Activated T-helper 2 cell treated with anti-CD3 and anti-CD28 coated beads, Interferon-gamma antibody, Interleukin-2, Interleukin-4, amounts not matched to agents 10 μg/mL and 5 μg/mL and 100 μg/mL, durations not matched to agents 14 hours and 24 hours and 36 hours (primary cell): ENCODE data around the gene CSNK2A1. TPM values are rescaled to one million over a fixed set of nuclear protein-coding genes. Genes with fewer than 3 reads are reported as not detected.

ENCODE experiments used
- DNase-seq: peaks from one replicate; pipeline ENCODE4 v3.0.0; 2021; ENCODE audit warnings: low spot score
- H3K27ac Mint-ChIP-seq: one replicate; pipeline ENCODE4 v1.8.0; 2021; ENCODE audit warnings: mixed read lengths
- H3K27me3 Mint-ChIP-seq: one replicate; pipeline ENCODE4 v1.8.0; 2021; ENCODE audit warnings: low read depth, mixed read lengths
- H3K36me3 Mint-ChIP-seq: one replicate; pipeline ENCODE4 v1.8.0; 2021; ENCODE audit warnings: low read depth, mixed read lengths
- H3K4me1 Mint-ChIP-seq: one replicate; pipeline ENCODE4 v1.8.0; 2021; ENCODE audit warnings: low read depth, mixed read lengths
- H3K4me3 Mint-ChIP-seq: one replicate; pipeline ENCODE4 v1.8.0; 2021; ENCODE audit warnings: low read depth, mild to moderate bottlenecking, moderate library complexity, mixed read lengths
- H3K9me3 Mint-ChIP-seq: one replicate; pipeline ENCODE4 v1.8.0; 2021; ENCODE audit warnings: mixed read lengths
- intact Hi-C: fragments of 100-400 bp; cut with micrococcal nuclease; formaldehyde crosslinking; loops from one replicate; pipeline ENCODE4 v1.15.1; 2023
- total RNA-seq: library from RNA; stranded (reverse); gene quantifications from 2 replicates; pipeline ENCODE4 v1.2.3, GENCODE V29; 2022

CSNK2A1 gene
- total RNA-seq, 1 donor from 2014 or later = 169 TPM

DNA sequence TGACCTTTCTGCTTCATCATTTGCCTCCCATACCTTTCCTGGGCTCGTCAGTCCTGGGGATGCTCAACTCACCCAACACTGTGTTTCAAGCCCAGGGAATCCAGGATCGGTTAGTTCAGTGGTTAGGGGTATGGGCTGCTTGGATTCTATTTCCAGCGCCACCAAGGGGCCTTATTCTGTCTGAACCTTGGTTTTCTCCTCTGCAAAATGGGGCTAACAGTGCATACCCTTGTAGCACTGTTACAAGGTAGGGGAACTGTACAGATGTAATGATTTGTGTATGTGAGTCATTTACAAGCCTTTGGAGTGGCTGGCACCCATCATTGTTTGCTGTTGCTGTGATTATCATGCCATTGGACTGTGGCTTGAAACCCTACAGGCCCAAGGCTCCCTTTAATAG, 14.5 kb upstream of the CSNK2A1 start:
- DNase-seq = no peak
- H3K4me1 Mint-ChIP-seq = peaks cover 2% of the 10 kb centered on the region
- intact Hi-C loops = no loop called here
- no peak overlapping the region for H3K27ac Mint-ChIP-seq
- peaks cover 25% of the 10 kb centered on the region for H3K27me3 Mint-ChIP-seq
- H3K9me3 Mint-ChIP-seq = no peaks in the 10 kb centered on the region
- H3K36me3 Mint-ChIP-seq = no peaks in the 10 kb centered on the region
- H3K4me3 Mint-ChIP-seq = no peak overlapping the region

DNA sequence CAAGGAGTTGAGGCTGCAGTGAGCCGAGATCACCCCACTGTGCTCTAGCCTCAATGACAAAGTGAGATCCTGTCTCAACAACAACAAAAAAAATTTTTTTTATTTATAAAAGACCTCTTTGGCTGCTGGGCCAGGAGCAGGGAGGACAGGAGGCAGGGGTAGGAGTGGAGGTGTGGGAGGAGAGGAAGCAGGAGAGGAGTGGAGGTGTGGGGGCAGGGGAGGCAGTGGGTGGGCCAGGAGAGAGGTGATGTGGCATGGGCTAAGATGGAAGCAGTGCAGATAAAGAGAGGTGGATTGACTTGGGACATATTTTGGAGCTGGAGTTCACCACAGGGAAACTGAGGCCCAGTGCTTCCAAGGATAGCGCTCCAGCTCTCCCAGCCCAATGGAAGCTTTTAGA, 13.4 kb upstream of the CSNK2A1 start:
- no peak for DNase-seq
- intact Hi-C loops = no loop called here
- Mint-ChIP-seq H3K4me1 (peaks cover 2% of the 10 kb centered on the region), H3K36me3 (no peaks in the 10 kb centered on the region), H3K27me3 (peaks cover 29% of the 10 kb centered on the region), H3K9me3 (no peaks in the 10 kb centered on the region), H3K27ac (no peak overlapping the region), H3K4me3 (no peak overlapping the region)

DNA sequence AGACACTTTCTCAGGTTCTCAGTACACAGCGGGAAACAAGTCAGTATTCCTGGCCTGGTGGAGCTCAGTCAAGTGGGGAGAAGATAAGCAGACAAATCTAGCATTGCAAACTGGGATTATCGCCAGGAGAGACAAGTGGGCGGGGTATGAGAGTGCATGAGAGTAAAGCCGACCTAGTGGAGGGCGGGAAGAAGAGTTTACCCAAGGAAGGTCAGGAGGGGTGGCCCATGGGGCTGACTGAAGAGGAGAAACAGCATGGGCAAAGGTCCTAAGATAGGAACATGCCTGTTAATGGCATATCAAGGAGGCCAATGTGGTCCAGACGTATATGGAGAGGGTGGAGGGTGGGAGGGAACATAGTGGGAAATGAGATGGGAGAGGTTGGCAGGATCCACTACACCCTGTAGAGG, 12.4 kb upstream of the CSNK2A1 start:
- Mint-ChIP-seq H3K4me3 (no peak overlapping the region), H3K4me1 (peaks cover 2% of the 10 kb centered on the region), H3K9me3 (no peaks in the 10 kb centered on the region), H3K27me3 (peaks cover 30% of the 10 kb centered on the region), H3K27ac (no peak overlapping the region), H3K36me3 (no peaks in the 10 kb centered on the region)
- intact Hi-C loops = no loop called here
- DNase-seq = no peak

DNA sequence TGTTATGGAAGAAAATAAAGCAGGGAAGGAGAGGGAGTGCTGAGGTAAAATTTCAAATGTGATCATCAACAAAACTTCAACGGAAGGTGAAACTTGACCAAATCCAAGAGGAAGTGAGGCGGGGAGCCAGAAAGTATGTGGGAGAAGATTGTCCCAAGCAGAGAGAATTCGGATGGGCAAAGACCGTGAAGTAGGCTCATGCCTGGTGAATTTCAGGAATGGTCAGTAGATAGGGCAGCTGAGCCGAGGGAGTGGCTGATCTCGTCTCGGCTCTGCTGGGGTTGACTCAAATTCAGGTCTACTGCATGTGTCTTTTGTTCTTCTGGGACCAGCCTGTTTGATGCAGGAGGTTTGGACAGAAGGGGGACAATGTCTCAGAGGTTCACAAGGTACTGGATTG, 7.0 kb upstream of the CSNK2A1 start:
- peaks cover 2% of the 10 kb centered on the region for H3K4me1 Mint-ChIP-seq
- H3K9me3 Mint-ChIP-seq = no peaks in the 10 kb centered on the region
- H3K27me3 Mint-ChIP-seq = peaks cover 43% of the 10 kb centered on the region

DNA sequence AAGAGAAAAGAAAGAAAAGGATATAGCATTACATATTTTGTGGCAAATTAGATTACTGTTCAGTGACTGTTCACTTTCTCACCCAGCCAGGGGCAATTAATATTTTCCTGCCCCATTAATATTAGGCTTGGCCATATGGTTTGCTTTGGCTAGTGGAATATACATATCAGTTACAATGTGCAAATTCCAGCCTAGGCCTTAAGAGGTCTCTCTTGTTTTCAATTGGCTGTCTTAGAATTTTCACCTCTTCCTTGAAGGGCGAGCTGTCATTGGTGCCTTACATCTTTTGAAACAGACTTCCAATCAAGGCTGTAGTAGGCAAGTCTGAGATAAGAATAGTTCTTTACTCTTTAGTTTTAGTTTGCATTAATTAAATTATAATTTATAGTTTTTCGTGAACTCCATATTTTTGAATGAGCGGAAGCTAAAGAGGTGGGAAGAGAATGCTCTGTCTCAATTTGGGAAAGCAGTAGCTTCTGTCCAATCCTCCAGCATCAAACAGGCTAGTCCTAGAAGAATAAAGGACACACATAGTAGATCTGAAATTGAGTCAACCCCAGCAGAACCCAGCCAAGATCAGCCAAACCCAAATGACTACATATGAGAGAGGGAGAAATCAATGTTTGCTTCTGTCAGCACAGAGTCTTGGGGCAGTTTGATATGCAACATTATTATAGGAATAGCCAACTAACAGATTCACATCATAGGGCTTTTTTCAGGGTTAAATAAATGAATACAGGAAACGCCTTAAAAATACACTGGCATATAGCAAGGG, 6.3 kb upstream of the CSNK2A1 start:
- no peaks in the 10 kb centered on the region for H3K36me3 Mint-ChIP-seq
- H3K27me3 Mint-ChIP-seq = peaks cover 42% of the 10 kb centered on the region
- no peak for DNase-seq
- peaks cover 2% of the 10 kb centered on the region for H3K4me1 Mint-ChIP-seq
- H3K4me3 Mint-ChIP-seq = no peak overlapping the region
- H3K9me3 Mint-ChIP-seq = no peaks in the 10 kb centered on the region
- intact Hi-C loops = no loop called here
- no peak overlapping the region for H3K27ac Mint-ChIP-seq

More for the DNA sequence above, 7.0 kb upstream of the CSNK2A1 start:
- H3K27ac Mint-ChIP-seq = no peak overlapping the region
- no peak overlapping the region for H3K4me3 Mint-ChIP-seq
- intact Hi-C loops = no loop called here
- DNase-seq = no peak
- H3K36me3 Mint-ChIP-seq = no peaks in the 10 kb centered on the region

DNA sequence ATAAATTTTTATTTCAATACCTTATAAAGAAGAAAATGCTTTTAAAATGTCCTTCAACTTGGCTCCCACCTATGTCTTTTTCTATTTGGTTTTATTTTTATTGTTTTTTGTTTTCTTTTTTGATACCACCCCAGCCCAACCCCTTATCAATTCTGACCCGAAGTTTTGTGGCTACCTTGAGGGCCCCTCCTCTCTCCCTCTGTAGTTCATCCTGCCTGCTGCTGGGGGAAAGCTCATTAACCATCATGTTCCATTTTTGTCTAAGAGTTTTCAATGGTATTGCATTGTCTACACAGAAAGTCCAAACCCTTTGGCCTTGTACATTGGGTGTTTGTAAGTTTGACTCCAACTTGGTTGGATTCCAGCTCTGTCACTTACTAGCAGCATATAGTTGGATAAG, 5.3 kb upstream of the CSNK2A1 start:
- H3K4me1 Mint-ChIP-seq = peaks cover 9% of the 10 kb centered on the region
- H3K9me3 Mint-ChIP-seq = peaks cover 4% of the 10 kb centered on the region
- no peak overlapping the region for H3K4me3 Mint-ChIP-seq
- no peak overlapping the region for H3K27ac Mint-ChIP-seq
- H3K27me3 Mint-ChIP-seq = peaks cover 35% of the 10 kb centered on the region
- intact Hi-C loops = no loop called here
- H3K36me3 Mint-ChIP-seq = peaks cover 4% of the 10 kb centered on the region
- no peak for DNase-seq

DNA sequence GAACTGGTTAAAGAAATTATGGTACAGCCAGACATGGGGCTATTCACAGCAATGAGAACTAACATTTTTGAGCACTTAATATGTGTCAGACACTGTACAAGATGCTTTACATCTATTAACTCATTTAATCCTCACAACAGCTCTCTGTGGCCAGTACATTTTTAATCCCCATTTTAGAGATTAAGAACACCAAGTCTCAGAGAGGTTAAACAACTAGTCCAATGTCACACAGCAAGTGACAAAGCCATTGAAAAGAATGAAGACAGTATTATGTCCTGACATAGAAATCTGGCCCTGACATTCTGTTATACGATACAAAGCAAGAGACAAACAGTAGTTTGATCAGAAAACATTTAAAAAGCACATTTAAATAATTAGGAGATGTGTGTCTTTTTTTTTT, 3.8 kb upstream of the CSNK2A1 start:
- peaks cover 30% of the 10 kb centered on the region for H3K27me3 Mint-ChIP-seq
- peaks cover 14% of the 10 kb centered on the region for H3K4me1 Mint-ChIP-seq
- no peak overlapping the region for H3K4me3 Mint-ChIP-seq
- H3K9me3 Mint-ChIP-seq = peaks cover 4% of the 10 kb centered on the region
- DNase-seq = no peak
- H3K27ac Mint-ChIP-seq = no peak overlapping the region
- intact Hi-C loops = no loop called here
- H3K36me3 Mint-ChIP-seq = peaks cover 10% of the 10 kb centered on the region

DNA sequence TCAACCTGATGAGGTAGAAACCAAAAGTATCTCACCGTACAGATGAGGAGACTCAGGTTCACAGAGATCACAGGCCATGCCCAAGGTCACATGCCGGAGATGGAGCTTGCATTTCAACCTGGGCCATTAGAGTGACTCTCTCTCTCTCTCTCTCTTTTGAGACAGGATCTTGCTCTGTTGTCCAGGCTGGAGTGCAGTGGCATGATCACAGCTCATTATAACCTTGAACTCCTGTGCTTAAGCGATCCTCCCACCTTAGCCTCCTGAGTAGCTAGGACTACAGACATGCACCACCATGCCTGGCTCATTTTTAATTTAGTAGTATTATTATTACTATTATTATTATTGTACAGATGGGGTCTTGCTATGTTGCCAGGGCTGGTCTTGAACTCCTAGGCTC, 2.8 kb upstream of the CSNK2A1 start:
- peaks cover 17% of the 10 kb centered on the region for H3K36me3 Mint-ChIP-seq
- H3K4me3 Mint-ChIP-seq = no peak overlapping the region
- no peak for DNase-seq
- peaks cover 21% of the 10 kb centered on the region for H3K4me1 Mint-ChIP-seq
- peaks cover 4% of the 10 kb centered on the region for H3K9me3 Mint-ChIP-seq
- peaks cover 27% of the 10 kb centered on the region for H3K27me3 Mint-ChIP-seq
- intact Hi-C loops = no loop called here
- no peak overlapping the region for H3K27ac Mint-ChIP-seq

DNA sequence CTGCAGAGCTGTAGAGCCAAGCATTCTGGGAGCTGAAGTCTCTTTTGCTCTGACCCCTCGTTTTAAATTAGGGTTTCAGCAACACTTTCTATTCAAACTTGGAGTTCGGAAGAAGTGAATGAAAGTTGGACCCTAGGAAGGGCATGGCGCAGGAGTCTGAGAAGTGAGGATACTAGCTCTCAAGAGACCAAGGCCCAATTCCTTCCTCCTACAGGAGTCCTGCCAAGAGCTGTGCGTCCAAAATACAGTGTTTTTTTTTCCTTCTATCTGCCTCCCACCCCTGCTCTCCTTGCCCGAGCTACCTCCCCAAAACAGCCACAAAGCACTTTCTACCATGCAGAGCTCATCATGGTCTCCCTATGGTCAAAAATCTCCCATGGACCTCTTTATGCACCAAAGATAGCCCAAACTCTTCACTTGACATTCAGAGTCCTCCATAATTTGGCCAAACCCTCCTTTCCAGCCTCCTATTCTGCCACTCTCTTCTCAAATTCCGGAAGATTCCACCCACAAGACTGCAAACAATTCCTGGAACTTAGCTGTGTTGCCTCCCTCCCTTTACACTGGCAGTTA, 649 bp upstream of the CSNK2A1 start:
- intact Hi-C loops = loop anchor here (5.0 kb wide), 4 partner anchors 108 to 288 kb away; partner anchors contain the start of genes FAM110A, RBCK1, SRXN1 and ZCCHC3
- peaks cover 31% of the 10 kb centered on the region for H3K4me1 Mint-ChIP-seq
- no peak for DNase-seq

DNA sequence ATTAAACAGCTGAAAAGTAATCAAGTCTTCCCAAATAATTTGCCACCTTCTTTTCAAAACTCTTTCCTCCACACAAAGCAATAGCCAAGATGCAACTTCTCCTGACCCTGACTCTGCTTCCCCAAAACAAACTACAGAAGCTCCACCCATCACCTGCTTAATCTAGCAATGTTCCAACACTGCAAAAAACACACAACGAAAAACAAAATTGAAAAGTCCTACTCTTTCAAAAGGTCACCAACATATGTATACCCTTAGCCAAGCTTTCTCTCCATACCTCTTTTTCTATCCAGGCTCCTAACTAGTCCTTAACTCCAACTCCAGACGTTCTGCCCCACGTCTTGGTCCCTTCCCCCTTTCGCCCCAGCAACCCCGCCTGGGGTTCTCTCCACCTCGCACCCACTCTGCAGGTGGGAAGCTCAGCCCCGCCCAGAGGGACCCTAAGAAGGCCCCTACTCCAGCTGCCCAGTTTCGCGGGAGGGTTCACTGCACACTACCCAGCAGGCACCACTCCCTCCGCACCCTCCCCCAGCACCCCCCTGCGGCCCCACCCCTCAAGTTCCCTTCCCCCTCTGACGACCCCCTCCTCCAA, 717 bp downstream of the CSNK2A1 start:
- H3K4me1 Mint-ChIP-seq = peaks cover 41% of the 10 kb centered on the region
- H3K27ac Mint-ChIP-seq = peak overlapping the region; percentile 55
- intact Hi-C loops = loop anchor here (5.0 kb wide), 4 partner anchors 109 to 289 kb away; partner anchors contain the start of genes FAM110A, RBCK1, SRXN1 and ZCCHC3
- no peak for DNase-seq
- H3K9me3 Mint-ChIP-seq = peaks cover 4% of the 10 kb centered on the region
- H3K27me3 Mint-ChIP-seq = peaks cover 11% of the 10 kb centered on the region
- H3K36me3 Mint-ChIP-seq = peaks cover 50% of the 10 kb centered on the region
- H3K4me3 Mint-ChIP-seq = peak overlapping the region; percentile 92

More for the DNA sequence above, 649 bp upstream of the CSNK2A1 start:
- peak overlapping the region; percentile 94 for H3K27ac Mint-ChIP-seq
- peak overlapping the region; percentile 92 for H3K4me3 Mint-ChIP-seq
- H3K36me3 Mint-ChIP-seq = peaks cover 38% of the 10 kb centered on the region
- peaks cover 4% of the 10 kb centered on the region for H3K9me3 Mint-ChIP-seq
- H3K27me3 Mint-ChIP-seq = peaks cover 14% of the 10 kb centered on the region

DNA sequence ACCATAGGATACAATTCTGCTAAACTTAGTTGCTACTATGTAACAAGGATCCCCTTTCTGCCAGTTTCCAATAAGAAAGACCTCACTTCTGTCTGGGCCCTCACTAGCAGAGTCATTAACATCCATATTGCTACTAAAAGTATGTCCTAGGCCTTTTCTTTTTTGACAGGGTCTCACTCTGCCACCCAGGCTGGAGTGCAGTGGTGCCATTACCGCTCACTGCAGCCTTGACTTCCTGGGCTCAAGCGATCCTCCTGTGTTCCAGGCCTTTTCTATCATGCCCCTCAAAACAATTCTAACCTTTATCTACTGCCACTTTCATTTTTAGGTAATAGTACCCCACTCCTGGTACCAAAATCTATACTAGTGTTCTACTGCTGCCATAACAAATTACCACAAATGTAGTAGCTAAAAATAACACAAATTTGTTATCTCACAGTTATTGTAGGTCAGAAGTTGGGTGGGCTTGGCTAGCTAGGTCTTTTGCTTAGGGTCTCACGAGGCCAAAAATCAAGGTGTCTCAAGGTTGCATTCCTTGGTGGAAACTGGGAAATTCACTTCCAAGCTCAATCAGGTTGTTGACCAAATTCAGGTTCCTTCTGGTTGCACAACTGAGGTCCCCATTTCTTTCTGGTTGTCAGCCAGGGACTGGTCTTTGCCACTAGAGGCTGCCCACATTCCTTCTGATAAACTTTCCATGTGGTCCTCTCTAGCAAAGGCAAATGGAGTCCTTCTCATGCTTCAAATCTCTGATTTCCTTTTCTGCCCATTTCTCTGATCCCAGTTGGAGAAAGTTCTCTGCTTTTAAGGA, 3.0 kb downstream of the CSNK2A1 start:
- peaks cover 57% of the 10 kb centered on the region for H3K4me1 Mint-ChIP-seq

DNA sequence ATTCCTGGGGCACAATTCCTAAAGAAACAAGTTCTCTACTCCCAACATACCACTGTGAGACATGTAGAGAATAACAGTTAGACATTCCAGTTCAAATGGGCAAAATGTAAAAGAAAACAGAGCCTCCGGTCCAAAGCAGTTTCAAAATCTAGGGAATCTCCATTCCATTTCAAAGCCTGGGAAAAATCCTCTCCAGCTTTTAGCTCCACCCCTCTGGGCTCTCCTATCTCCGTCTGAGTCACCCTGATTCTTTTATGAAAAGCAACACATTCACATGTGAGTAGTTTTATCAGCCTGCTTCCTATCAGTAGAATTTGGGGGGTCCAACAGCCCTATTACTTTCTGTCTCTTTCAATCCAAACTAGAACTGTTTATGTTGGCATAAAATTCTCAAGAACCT, 3.7 kb downstream of the CSNK2A1 start:
- intact Hi-C loops = loop anchor here (5.0 kb wide), 4 partner anchors 112 to 292 kb away; partner anchors contain the start of genes FAM110A, RBCK1, SRXN1 and ZCCHC3
- peaks cover 60% of the 10 kb centered on the region for H3K4me1 Mint-ChIP-seq
- H3K4me3 Mint-ChIP-seq = no peak overlapping the region
- peaks cover 59% of the 10 kb centered on the region for H3K36me3 Mint-ChIP-seq
- no peak overlapping the region for H3K27ac Mint-ChIP-seq
- peaks cover 4% of the 10 kb centered on the region for H3K9me3 Mint-ChIP-seq
- DNase-seq = no peak
- H3K27me3 Mint-ChIP-seq = no peaks in the 10 kb centered on the region

More for the DNA sequence above, 3.0 kb downstream of the CSNK2A1 start:
- Mint-ChIP-seq H3K4me3 (no peak overlapping the region), H3K36me3 (peaks cover 58% of the 10 kb centered on the region), H3K27ac (no peak overlapping the region), H3K9me3 (peaks cover 4% of the 10 kb centered on the region), H3K27me3 (peaks cover 3% of the 10 kb centered on the region)
- no peak for DNase-seq
- intact Hi-C loops = loop anchor here (5.0 kb wide), 4 partner anchors 112 to 292 kb away; partner anchors contain the start of genes FAM110A, RBCK1, SRXN1 and ZCCHC3
